Measurements from ENCODE around the gene TMEM126A. TPM values are rescaled to one million over a fixed set of nuclear protein-coding genes. Genes with fewer than 3 reads are reported as not detected.

The TMEM126A gene
- total and polyA plus RNA-seq, 2 of the 13 experiments (the other 11 are each of a cell fraction or from before 2014, with no cell fraction given), result 59.5 to 66.9 TPM

DNA sequence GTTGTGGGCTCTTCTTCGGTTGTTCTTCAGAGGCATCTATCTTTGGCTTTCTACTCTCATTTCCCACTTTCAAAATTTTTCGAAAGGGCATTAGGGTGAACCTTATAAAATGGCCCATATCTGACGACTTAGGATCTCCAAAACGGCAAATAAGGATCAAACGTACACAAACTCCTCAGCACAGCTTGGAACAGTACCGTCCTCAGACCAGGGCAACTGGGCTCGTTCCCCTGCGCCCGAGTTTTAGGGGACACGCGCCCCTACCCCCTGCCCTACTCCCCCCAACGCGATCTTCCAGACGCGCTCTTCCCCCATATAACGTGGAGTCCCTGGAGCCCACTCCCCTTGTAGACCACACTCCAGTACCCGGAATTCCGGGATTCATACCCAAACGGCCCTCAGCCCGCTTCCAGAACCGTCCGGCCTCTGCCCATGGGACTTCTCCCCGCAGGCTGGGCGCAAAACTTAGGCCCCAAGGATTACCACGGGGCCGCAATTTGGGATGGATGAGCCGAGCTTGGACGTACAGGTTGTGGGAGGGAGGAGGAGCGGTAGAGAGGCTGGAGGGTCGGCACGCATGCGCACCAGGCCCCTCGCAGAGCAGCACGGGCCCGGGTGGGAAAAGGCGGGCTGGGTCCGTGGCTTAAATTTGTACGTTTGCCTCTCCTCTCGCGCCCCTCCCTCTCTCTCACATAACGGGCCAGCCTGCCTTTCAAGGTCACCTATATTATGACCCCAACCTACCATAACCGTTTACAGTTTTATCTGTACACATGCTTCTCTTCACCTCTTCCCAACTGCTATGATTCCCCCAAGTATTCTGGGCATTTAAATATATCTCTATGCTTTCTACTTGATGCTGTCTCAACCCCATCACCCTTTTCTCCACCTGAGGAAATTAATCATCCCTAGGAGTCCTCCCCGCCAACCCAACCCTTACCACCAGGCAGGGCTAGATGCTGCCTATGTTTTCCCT is 34.9 kb downstream of the TMEM126A start (continued):
- TF ChIP-seq ARNT2 (CRISPR knock-in tag; IDR thresholded peaks at IDR 0.05; ENCODE audit: low read depth) (no peak), SATB2 (CRISPR knock-in tag; IDR thresholded peaks at IDR 0.05) (no peak), SPEN (CRISPR knock-in tag; IDR thresholded peaks at IDR 0.05; ENCODE audit: low read depth) (no peak), NFE2L1 (CRISPR knock-in tag; IDR thresholded peaks at IDR 0.05; ENCODE audit: borderline replicate concordance) (no peak), FOXO4 (CRISPR knock-in tag; conservative IDR thresholded peaks at IDR 0.05) (no peak), SMAD9 (CRISPR knock-in tag; IDR thresholded peaks at IDR 0.05) (no peak), ZNF33A (CRISPR knock-in tag; IDR thresholded peaks at IDR 0.05; ENCODE audit: borderline replicate concordance) (no peak), MYC (CRISPR knock-in tag; IDR thresholded peaks at IDR 0.05; ENCODE audit: borderline replicate concordance) (no peak), ZNF569 (CRISPR knock-in tag; IDR thresholded peaks at IDR 0.05; ENCODE audit: borderline replicate concordance) (no peak), YY1 (IDR thresholded peaks at IDR 0.05; ENCODE audit: insufficient read depth, insufficient replicate concordance, low read depth, low read length) (no peak), E2F1 (CRISPR knock-in tag; IDR thresholded peaks at IDR 0.05) (no peak), MYNN (CRISPR knock-in tag; IDR thresholded peaks at IDR 0.05; ENCODE audit: low read depth) (no peak)
- TF ChIP-seq, protein P1, sequence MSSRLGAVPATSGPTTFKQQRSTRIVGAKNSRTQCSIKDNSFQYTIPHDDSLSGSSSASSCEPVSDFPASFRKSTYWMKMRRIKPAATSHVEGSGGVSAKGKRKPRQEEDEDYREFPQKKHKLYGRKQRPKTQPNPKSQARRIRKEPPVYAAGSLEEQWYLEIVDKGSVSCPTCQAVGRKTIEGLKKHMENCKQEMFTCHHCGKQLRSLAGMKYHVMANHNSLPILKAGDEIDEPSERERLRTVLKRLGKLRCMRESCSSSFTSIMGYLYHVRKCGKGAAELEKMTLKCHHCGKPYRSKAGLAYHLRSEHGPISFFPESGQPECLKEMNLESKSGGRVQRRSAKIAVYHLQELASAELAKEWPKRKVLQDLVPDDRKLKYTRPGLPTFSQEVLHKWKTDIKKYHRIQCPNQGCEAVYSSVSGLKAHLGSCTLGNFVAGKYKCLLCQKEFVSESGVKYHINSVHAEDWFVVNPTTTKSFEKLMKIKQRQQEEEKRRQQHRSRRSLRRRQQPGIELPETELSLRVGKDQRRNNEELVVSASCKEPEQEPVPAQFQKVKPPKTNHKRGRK (CRISPR knock-in tag; IDR thresholded peaks at IDR 0.05), result no peak
- TF ChIP-seq, protein P2, sequence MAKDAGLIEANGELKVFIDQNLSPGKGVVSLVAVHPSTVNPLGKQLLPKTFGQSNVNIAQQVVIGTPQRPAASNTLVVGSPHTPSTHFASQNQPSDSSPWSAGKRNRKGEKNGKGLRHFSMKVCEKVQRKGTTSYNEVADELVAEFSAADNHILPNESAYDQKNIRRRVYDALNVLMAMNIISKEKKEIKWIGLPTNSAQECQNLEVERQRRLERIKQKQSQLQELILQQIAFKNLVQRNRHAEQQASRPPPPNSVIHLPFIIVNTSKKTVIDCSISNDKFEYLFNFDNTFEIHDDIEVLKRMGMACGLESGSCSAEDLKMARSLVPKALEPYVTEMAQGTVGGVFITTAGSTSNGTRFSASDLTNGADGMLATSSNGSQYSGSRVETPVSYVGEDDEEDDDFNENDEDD (CRISPR knock-in tag; IDR thresholded peaks at IDR 0.05; ENCODE audit: borderline replicate concordance), result peak; percentile 56; the same call in 1 of the 2 replicates
- TF ChIP-seq, protein P3, sequence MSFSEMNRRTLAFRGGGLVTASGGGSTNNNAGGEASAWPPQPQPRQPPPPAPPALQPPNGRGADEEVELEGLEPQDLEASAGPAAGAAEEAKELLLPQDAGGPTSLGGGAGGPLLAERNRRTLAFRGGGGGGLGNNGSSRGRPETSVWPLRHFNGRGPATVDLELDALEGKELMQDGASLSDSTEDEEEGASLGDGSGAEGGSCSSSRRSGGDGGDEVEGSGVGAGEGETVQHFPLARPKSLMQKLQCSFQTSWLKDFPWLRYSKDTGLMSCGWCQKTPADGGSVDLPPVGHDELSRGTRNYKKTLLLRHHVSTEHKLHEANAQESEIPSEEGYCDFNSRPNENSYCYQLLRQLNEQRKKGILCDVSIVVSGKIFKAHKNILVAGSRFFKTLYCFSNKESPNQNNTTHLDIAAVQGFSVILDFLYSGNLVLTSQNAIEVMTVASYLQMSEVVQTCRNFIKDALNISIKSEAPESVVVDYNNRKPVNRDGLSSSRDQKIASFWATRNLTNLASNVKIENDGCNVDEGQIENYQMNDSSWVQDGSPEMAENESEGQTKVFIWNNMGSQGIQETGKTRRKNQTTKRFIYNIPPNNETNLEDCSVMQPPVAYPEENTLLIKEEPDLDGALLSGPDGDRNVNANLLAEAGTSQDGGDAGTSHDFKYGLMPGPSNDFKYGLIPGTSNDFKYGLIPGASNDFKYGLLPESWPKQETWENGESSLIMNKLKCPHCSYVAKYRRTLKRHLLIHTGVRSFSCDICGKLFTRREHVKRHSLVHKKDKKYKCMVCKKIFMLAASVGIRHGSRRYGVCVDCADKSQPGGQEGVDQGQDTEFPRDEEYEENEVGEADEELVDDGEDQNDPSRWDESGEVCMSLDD (CRISPR knock-in tag; IDR thresholded peaks at IDR 0.05; ENCODE audit: borderline replicate concordance), result no peak

All from HepG2 (cell line).